Endothelial cell of hepatic sinusoid (primary cell): ENCODE measurements around the gene DOCK9.

ENCODE experiments used
- in situ Hi-C: cut with HindIII; loops from 2 replicates; pipeline ENCODE4 v1.10.0; 2017; ENCODE audit warnings: low sequenced_read_pairs

Gene DOCK9

DNA sequence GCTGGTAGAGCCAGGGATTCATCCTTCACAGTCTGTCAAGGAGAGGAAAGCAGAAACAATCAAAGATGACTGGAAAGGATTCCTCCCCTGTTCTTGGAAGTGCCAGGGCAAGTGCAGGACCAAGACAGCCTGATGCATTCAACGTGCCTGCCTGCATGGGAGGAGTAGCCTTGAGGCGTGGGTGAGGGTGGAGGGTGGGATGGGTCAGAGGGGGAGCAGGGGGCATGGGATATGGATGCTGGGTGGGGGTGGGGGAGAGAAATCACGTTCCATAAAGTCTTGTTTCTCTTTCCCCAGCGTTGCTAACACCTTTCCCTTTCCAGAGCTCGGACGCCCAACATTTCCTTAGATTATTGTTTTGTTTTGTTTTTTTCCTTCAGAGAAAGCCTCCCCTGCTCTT, 117.4 kb downstream of the DOCK9 start:
- in situ Hi-C loops: no loop called here

DNA sequence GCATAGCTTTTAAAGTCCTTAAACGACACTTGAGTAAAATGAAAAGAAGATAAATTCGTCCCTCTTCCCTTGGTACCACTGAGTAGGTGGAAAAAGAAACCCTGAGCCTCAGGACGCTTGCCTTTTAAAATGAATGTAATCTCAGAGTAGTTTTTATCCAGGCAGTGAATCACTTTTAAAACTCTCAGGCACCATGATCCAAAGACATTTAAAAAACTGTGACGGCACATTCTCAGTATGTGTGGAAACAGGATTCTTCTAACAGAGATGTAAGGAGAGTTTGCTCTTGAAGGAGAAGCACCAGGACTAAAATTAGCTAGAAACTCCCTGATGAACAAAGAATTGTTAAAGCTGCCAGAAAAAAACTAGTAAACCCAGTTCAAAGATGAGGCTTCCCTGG, 119.7 kb downstream of the DOCK9 start:
- in situ Hi-C loops: no loop called here

GRCh38 chr13:98856983-98857382, 120.9 kb downstream of the DOCK9 start:
- in situ Hi-C loops: no loop called here

DNA sequence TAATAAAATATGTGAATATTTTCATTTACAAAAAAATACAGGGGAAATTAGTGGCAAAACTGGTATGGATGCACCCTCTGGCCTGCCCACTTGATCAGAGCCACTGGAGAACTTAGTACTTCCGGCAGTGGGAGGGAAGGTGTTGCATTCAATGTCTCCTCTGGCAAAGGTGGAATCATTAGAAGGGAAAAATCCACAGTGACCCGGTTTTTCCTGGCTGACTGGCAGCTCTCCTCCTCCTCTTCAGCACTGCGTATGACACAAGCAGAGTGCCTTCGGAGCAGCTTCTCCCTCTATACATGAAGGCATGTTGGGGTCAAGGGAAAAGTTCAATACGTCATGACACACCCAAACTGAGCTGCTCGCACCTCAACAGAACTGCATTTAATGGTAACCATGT, 123.4 kb downstream of the DOCK9 start:
- in situ Hi-C loops: no loop called here

- in situ Hi-C loops: no loop called here
Measured at GRCh38 chr13:98853771-98854221, 124.1 kb downstream of the DOCK9 start.

DNA sequence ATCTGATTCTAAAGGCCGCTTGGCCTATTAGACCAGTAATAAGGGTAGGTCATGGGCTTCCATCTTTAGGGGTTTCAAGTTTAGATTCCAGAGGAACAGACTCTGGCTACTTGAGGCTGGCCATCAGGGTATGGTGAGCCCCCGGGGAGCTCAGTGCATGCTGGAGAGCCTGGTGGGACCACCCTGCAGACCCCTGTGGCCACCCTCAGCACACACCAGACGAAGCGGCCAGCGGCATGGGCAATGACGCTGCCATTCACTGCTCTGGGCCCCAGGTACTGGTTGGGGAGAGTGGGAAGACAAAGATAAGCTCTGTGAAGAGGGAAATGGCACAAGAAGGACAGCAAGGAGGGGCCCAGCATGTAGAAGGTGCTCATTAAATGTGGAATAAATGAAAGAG, 126.6 kb downstream of the DOCK9 start:
- in situ Hi-C loops: no loop called here

DNA sequence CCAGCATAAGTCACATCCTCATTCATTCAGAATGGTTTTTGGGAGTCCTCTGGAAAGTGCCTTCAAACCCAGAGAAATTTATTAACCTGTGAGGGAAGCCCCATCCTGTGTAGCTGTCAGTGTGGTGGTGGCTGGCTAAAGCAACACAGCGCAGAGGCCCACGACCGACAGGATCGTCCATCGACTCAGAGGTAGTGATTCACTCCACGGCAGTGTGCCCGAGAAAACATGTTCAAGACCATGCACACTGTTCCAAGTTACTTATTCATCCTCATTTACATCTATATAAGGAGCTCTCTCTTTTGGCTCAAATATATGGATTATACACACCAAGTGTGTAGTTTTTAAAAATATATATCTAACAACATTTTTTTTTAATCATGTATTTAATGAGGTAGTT, 129.1 kb downstream of the DOCK9 start:
- in situ Hi-C loops: no loop called here

DNA sequence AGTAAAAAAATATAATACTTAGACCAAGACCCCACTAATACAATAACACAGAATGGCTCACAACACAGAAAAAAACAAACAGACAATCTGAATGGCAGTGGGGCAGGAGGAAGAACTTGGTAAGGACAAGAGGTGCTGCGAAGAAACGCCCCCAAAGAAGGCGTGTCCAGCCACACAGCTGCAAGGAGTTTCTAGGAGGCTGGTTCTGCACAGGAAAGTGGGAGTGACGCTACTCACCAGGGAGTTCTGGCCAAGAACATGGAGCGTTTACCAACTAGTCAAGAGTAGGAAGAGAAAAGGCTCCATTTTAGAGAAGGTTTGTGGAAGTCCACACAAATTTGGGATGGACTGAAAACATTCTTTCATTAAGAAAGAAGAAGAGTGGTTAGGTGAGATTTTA, 130.1 kb downstream of the DOCK9 start:
- in situ Hi-C loops: no loop called here

DNA sequence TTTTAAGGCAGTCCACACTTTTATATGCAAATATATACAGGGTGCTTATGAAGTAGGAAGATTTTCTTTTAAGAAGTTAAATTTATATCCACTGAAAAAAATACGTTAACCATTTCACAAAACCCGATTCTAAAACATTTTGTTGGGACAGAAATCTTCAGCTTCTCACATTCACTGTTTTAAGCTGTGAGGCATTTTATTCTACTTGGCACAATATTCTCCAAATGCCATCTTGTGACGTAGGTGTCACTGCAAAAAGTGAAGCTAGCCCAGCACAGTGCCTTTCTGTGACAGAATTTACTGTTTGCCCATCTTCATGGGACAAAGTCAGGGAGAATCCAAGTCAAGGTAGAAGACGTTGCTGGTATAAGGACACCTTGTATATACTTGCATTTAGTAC, 130.9 kb downstream of the DOCK9 start:
- in situ Hi-C loops: no loop called here

GRCh38 chr13:98846521-98846920, 131.3 kb downstream of the DOCK9 start:
- in situ Hi-C loops: no loop called here

- in situ Hi-C loops: no loop called here
Measured at GRCh38 chr13:98845742-98846141, 132.1 kb downstream of the DOCK9 start.

DNA sequence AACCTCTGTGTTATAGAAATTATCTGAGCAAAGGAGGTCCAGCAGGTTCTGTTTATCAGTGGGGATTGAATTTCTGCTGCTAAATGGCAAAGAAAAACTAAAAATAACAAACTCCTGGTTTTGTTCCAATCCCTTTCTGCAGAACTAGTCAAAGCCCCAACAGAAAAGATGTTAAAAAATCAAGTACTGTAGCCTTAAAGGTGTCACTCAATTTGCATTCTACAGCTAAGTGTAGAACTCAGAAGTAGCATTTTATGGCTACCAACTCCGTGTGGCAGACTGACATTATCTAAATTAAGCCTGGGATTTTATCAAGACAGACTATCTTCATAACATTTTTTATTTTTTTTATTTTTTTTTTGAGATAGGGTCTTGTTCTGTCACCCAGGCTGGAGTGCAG, 133.8 kb downstream of the DOCK9 start:
- in situ Hi-C loops: no loop called here

DNA sequence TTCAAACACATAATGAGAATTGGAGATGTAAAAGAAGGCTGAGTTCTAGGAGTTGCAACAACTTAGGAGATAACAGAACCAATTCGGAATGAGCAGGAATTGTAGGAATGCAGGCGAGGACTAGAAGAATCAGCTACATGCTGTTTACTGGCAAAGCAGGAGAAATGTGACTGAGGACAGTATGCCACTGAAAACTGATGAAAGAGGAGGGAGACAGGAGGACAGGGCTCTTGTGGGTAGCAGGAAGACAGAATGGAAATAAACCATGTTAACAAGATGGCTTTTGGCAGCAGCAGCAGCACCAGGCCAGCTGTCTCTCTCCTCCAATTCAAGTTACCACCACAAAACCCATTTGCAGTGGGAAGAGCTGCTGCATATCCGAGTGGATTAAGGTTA, 134.4 kb downstream of the DOCK9 start:
- in situ Hi-C loops: no loop called here

GRCh38 chr13:98842858-98843481, 134.9 kb downstream of the DOCK9 start:
- in situ Hi-C loops: no loop called here

DNA sequence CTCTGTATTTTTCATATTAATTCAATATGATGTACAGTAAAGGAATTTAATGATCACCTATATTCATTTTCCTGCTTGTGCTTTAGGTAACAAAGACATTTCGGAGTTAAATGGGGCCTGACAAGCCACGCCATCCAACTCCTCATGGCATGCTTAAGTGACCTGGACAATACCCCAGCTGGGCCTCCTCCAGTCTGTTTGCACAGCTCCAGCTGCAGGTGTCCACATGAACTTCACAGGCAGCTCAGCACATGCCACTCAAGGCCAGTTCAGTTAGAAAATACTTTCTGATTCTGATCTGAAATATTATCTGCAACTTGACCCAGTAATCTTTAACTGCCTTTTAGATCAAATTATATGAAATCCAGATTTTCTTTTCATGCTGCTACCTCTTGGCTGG, 135.8 kb downstream of the DOCK9 start:
- in situ Hi-C loops: no loop called here

DNA sequence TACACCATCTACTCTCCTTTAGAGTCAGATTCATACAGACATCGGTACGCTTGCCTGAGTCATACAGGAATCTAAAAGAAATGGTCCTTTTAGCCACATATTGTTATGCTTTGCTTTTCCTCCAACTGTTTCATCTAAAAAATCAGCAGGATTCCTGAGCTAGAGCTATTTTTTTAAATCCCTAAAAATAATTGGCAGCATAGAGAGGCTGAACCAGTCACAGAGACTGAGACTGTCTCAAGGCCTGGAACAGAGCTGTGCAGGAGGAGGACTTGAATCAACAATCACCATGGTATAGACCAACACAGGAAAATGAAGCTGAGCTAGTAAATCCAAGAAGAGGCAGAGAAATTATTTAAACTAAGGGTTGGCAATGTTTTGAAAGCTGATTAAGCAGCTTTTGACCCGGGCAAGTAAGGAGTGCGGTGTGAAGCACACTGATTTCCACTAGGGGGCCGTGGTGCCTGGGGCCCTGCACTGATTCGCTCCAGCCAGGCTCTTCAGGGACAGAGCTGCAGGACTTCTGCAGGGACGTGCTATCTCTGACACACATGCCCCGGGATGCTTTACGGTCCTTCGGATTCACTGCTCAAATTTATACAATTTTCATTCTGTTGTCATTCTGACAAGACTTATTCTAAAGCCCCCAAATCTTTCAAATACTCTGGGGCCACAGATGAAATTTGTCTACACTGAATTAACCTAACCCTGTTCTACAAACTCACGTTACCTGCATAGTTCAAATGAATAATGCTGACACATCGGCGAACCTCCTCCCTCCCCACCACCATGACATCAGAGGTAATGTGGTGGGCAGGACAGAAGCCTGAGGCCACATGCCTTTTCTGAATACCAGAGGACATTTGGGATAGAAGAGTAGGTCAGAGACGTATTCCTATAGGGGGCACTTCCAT, 137.8 kb downstream of the DOCK9 start:
- in situ Hi-C loops: no loop called here

- in situ Hi-C loops: no loop called here
Measured at GRCh38 chr13:98838776-98839175, 139.1 kb downstream of the DOCK9 start.

GRCh38 chr13:98837896-98838295, 140.0 kb downstream of the DOCK9 start:
- in situ Hi-C loops: no loop called here

GRCh38 chr13:98835156-98835555, 142.7 kb downstream of the DOCK9 start:
- in situ Hi-C loops: no loop called here

GRCh38 chr13:98834254-98834960, 143.5 kb downstream of the DOCK9 start:
- in situ Hi-C loops: no loop called here

DNA sequence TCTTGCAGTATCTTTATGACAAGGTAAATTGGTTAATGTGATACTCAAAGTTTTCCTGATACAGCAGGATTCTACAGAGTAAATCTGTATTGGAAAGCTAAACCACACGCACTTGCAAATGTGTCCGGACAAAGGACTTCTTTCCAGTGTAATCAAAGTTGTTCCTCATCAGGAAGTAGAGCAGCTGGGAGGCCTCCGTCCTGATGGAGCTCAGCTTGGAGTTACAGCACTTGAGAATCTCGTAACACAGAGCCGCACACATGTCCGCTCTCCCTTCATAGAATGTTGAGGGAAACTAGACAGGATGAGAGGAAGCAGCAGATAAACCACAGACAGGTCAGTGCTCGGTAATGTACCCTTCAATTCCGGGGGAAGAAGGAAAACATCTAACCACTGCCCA, 146.6 kb downstream of the DOCK9 start:
- in situ Hi-C loops: no loop called here

GRCh38 chr13:98829541-98829940, 148.3 kb downstream of the DOCK9 start:
- in situ Hi-C loops: no loop called here
